ENCODE measurements around the gene ANP32E. TPM values are rescaled to one million over a fixed set of nuclear protein-coding genes. Genes with fewer than 3 reads are reported as not detected.

ANP32E gene
- total and polyA plus RNA-seq, 2 of the 8 experiments (the other 6 are each of a cell fraction or from before 2014, with no cell fraction given): 20.7 to 123 TPM

DNA sequence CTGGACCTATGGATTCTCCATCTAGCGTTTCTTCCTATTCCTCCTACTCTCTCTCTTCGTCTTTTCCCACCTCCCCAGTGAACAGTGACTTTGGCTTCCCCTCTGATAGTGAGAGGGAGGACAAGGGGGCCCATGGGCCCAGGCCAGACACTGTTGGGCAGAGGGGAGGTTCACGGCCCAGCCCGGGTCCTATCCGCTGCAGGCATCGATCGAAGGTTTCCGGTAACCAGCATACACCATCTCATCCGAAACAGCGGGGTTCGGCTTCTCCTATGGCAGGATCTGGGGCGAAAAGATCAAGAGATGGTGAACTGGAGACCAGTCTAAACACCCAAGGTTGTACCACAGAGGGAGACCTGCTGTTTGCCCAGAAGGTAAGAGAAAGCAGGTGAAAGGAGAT lies 47.3 kb upstream of the ANP32E start:
- Histone ChIP-seq H2BK20ac (ENCODE audit: low read length) (no peak overlapping the region), H3K56ac (replicated peaks; ENCODE audit: insufficient read length, low read depth, low read length) (no peak overlapping the region), H2BK5ac (ENCODE audit: low read depth, low read length) (no peak overlapping the region; the same call in 1 of the 2 replicates), H4K91ac (replicated peaks; ENCODE audit: insufficient read length, low read length) (no peak overlapping the region), H4K8ac (ENCODE audit: extremely low read depth, insufficient read depth, low read length) (no peak overlapping the region), H3K23me2 (ENCODE audit: low read depth, low read length) (peaks cover 8% of the 10 kb centered on the region; the same call in 1 of the 2 replicates), H3K4me2 (ENCODE audit: insufficient read depth in 1 of 2, low read depth in 2 of 2, low read length in 2 of 2) (peak overlapping the region; percentile 83 to 84), H3K14ac (ENCODE audit: insufficient read length) (no peak overlapping the region), H3K9me3 (ENCODE audit: insufficient read depth in 2 of 2, low read depth in 1 of 2, low read length in 1 of 2) (no peaks in the 10 kb centered on the region), H3K27ac (ENCODE audit: low read depth, low read length) (no peak overlapping the region), H2BK120ac (replicated peaks; ENCODE audit: low read depth, low read length) (no peak overlapping the region), H3K4me3 (ENCODE audit: extremely low read depth in 1 of 4, insufficient read depth in 2 of 4, low read depth in 3 of 4, low read length in 4 of 4) (peak overlapping the region; percentile 56 to 83 (median 70)), H2BK15ac (ENCODE audit: low read length) (no peak overlapping the region; the same call in 1 of the 2 replicates), H4K5ac (ENCODE audit: insufficient read length, low read depth, low read length) (no peak overlapping the region), H3K27me3 (replicated peaks in 1 of 4; ENCODE audit: control insufficient read depth in 3 of 4, extremely low read depth in 1 of 4, insufficient read depth in 3 of 4, low read length in 3 of 4) (peaks cover 0 to 7% (median 7%) of the 10 kb centered on the region in 4 experiments; a peak in 4 of 7 replicates), H3K23ac (ENCODE audit: insufficient read length) (no peak overlapping the region), H3K9ac (replicated peaks in 1 of 4; ENCODE audit: extremely low read depth in 1 of 4, low read depth in 3 of 4, low read length in 3 of 4) (peak overlapping the region in 3 of 4 experiments; percentile 63 to 75 (median 74); a peak in 5 of 7 replicates), H2AFZ (ENCODE audit: low read length) (no peak overlapping the region), H2AK5ac (ENCODE audit: low read depth, low read length) (peak overlapping the region; percentile 16; the same call in 1 of the 2 replicates), H4K20me1 (replicated peaks in 1 of 2; ENCODE audit: control insufficient read depth in 1 of 2, insufficient read depth in 2 of 2, low read length in 2 of 2) (peaks cover 2% of the 10 kb centered on the region in 2 experiments), H3K36me3 (ENCODE audit: control insufficient read depth in 2 of 4, insufficient read depth in 4 of 4, low read length in 3 of 4) (peaks cover 6 to 19% (median 9%) of the 10 kb centered on the region in 4 experiments; a peak in 7 of 8 replicates), H3K4ac (replicated peaks; ENCODE audit: insufficient read length, low read depth, low read length) (no peak overlapping the region), H3K18ac (ENCODE audit: extremely low read depth, low read length) (no peak overlapping the region), H3K79me1 (ENCODE audit: low read depth, low read length) (no peaks in the 10 kb centered on the region), H2BK12ac (ENCODE audit: low read depth, low read length) (no peak overlapping the region; the same call in 1 of the 2 replicates), H3K4me1 (replicated peaks in 1 of 4; ENCODE audit: control insufficient read depth in 3 of 4, insufficient read depth in 4 of 4, low read length in 3 of 4) (peaks cover 0 to 4% (median 2%) of the 10 kb centered on the region in 4 experiments; a peak in 2 of 7 replicates), H3K79me2 (ENCODE audit: control insufficient read depth in 1 of 2, insufficient read depth in 2 of 2, low read length in 2 of 2) (no peaks in the 10 kb centered on the region)
- 86% methylated on average over 12 of the region's 12 CpGs; no CpG with 5 or more reads in 1 of the 2 experiments for WGBS, 2 experiments (ENCODE audit: extremely low coverage in 1 of 2, insufficient coverage in 1 of 2, insufficient read length in 1 of 2, insufficient replicate concordance in 2 of 2, low coverage in 1 of 2, low lambda C conversion rate in 2 of 2, missing lambda C conversion rate in 1 of 2)
- no peak for DNase-seq (ENCODE audit: low read depth in 1 of 2, low spot score in 2 of 2)
- CTCF ChIA-PET (ENCODE audit: partially characterized antibody): interaction anchor here (0.5 to 16.5 kb wide), 3 partner anchors 12 to 117 kb away, joined by 3 to 326 read pairs (median 43); partner anchors contain the start of genes APH1A, C1orf54 and CA14
- no peak for FAIRE-seq
- TF ChIP-seq PHF8 (conservative IDR thresholded peaks at IDR 0.05; ENCODE audit: low read depth, low read length) (no peak), FOSL1 (IDR thresholded peaks at IDR 0.05; ENCODE audit: insufficient read depth, low read depth, low read length) (no peak), ASH2L (IDR thresholded peaks at IDR 0.05; ENCODE audit: low read length) (no peak), JUN (IDR thresholded peaks at IDR 0.05; ENCODE audit: low read depth, low read length) (no peak)
- POLR2A ChIA-PET (ENCODE audit: partially characterized antibody): interaction anchor here (1.2 to 25.2 kb wide), 9 partner anchors 8 to 395 kb away, joined by 3 to 535 read pairs (median 11); partner anchors contain the start of genes APH1A, C1orf54, CA14 and RPRD2

Data from H1 (cell line).